ENCODE measurements around the gene LEF1. TPM values are rescaled to one million over a fixed set of nuclear protein-coding genes. Genes with fewer than 3 reads are reported as not detected.

The LEF1 gene
- total RNA-seq, 1 donor from 2014 or later: 4.3 TPM

GRCh38 chr4:108036213-108036612 lies 132.5 kb downstream of the LEF1 start:
- Histone ChIP-seq H3K27me3 (ENCODE audit: low read depth) (no peaks in the 10 kb centered on the region), H3K27ac (no peak overlapping the region), H3K36me3 (peaks cover 33% of the 10 kb centered on the region), H3K4me3 (no peak overlapping the region), H3K4me1 (no peaks in the 10 kb centered on the region), H3K9me3 (no peaks in the 10 kb centered on the region)
- TF ChIP-seq CTCF (IDR thresholded peaks at IDR 0.05): no peak
- ATAC-seq: peak; percentile 55 to 64
- DNase-seq: no peak
- intact Hi-C loops (cut with DNase I): no loop called here

GRCh38 chr4:108035691-108036090 lies 133.0 kb downstream of the LEF1 start:
- H3K9me3 ChIP-seq: no peaks in the 10 kb centered on the region
- ATAC-seq: no peak
- H3K4me3 ChIP-seq: no peak overlapping the region
- TF ChIP-seq CTCF (IDR thresholded peaks at IDR 0.05): no peak
- intact Hi-C loops (cut with DNase I): no loop called here
- H3K4me1 ChIP-seq: no peaks in the 10 kb centered on the region
- peaks cover 37% of the 10 kb centered on the region for H3K36me3 ChIP-seq
- no peak overlapping the region for H3K27ac ChIP-seq
- DNase-seq: no peak
- H3K27me3 ChIP-seq (ENCODE audit: low read depth): no peaks in the 10 kb centered on the region

GRCh38 chr4:108034565-108034964 lies 134.2 kb downstream of the LEF1 start:
- no peak for TF ChIP-seq CTCF (IDR thresholded peaks at IDR 0.05)
- Histone ChIP-seq H3K27ac (no peak overlapping the region), H3K4me3 (no peak overlapping the region), H3K4me1 (no peaks in the 10 kb centered on the region), H3K9me3 (no peaks in the 10 kb centered on the region), H3K27me3 (ENCODE audit: low read depth) (no peaks in the 10 kb centered on the region), H3K36me3 (peaks cover 38% of the 10 kb centered on the region)
- intact Hi-C loops (cut with DNase I): no loop called here
- ATAC-seq (no peak), DNase-seq (no peak)

- intact Hi-C loops (cut with DNase I): no loop called here
- Histone ChIP-seq H3K27ac (no peak overlapping the region), H3K9me3 (no peaks in the 10 kb centered on the region), H3K36me3 (peaks cover 49% of the 10 kb centered on the region), H3K27me3 (ENCODE audit: low read depth) (no peaks in the 10 kb centered on the region), H3K4me1 (no peaks in the 10 kb centered on the region), H3K4me3 (no peak overlapping the region)
- no peak for TF ChIP-seq CTCF (IDR thresholded peaks at IDR 0.05)
- ATAC-seq (no peak), DNase-seq (no peak)
Observed at GRCh38 chr4:108033348-108033747, 135.4 kb downstream of the LEF1 start.

GRCh38 chr4:108031427-108032083 lies 137.2 kb downstream of the LEF1 start:
- Histone ChIP-seq H3K4me3 (no peak overlapping the region), H3K27me3 (ENCODE audit: low read depth) (no peaks in the 10 kb centered on the region), H3K36me3 (peaks cover 66% of the 10 kb centered on the region), H3K4me1 (no peaks in the 10 kb centered on the region), H3K9me3 (no peaks in the 10 kb centered on the region), H3K27ac (no peak overlapping the region)
- DNase-seq (no peak), ATAC-seq (no peak)
- intact Hi-C loops (cut with DNase I): no loop called here
- TF ChIP-seq CTCF (IDR thresholded peaks at IDR 0.05): no peak
